ENCODE data around the gene IGF2BP2.
"Not testable (repeated sequence)": the region's sequence is repeated elsewhere in the genome, so short reads cannot be mapped to it uniquely, and the experiment has no call there.

The IGF2BP2 gene

GRCh38 chr3:185653949-185654757, 170.7 kb downstream of the IGF2BP2 start:
- no peak overlapping the region for H3K4me3 ChIP-seq (ENCODE audit: low read depth in 1 of 2, low read length in 2 of 2)
- H3K36me3 ChIP-seq (ENCODE audit: insufficient read depth, low read length) = no peaks in the 10 kb centered on the region
- no peaks in the 10 kb centered on the region for H3K9me3 ChIP-seq (ENCODE audit: low read length)
- no peaks in the 10 kb centered on the region for H3K27me3 ChIP-seq (ENCODE audit: control insufficient read depth in 1 of 2, insufficient read depth in 2 of 2, low read length in 2 of 2)
- H3K9ac ChIP-seq (ENCODE audit: low read length) = no peak overlapping the region
- H3K4me1 ChIP-seq (ENCODE audit: insufficient read depth, low read length) = peaks cover 13% of the 10 kb centered on the region
- H3K27ac ChIP-seq (ENCODE audit: low read depth, low read length) = no peak overlapping the region

GRCh38 chr3:185651971-185652370, 172.9 kb downstream of the IGF2BP2 start:
- Histone ChIP-seq H3K36me3 (ENCODE audit: insufficient read depth, low read length) (no peaks in the 10 kb centered on the region), H3K9me3 (ENCODE audit: low read length) (no peaks in the 10 kb centered on the region), H3K4me1 (ENCODE audit: insufficient read depth, low read length) (peaks cover 7% of the 10 kb centered on the region), H3K9ac (ENCODE audit: low read length) (no peak overlapping the region), H3K4me3 (ENCODE audit: low read depth in 1 of 2, low read length in 2 of 2) (no peak overlapping the region), H3K27ac (ENCODE audit: low read depth, low read length) (no peak overlapping the region), H3K27me3 (ENCODE audit: control insufficient read depth in 1 of 2, insufficient read depth in 2 of 2, low read length in 2 of 2) (no peaks in the 10 kb centered on the region)

GRCh38 chr3:185649414-185649813, 175.4 kb downstream of the IGF2BP2 start:
- no peak overlapping the region for H3K9ac ChIP-seq (ENCODE audit: low read length)
- H3K9me3 ChIP-seq (ENCODE audit: low read length) = no peaks in the 10 kb centered on the region
- no peaks in the 10 kb centered on the region for H3K4me1 ChIP-seq (ENCODE audit: insufficient read depth, low read length)
- H3K27ac ChIP-seq (ENCODE audit: low read depth, low read length) = no peak overlapping the region
- no peak overlapping the region for H3K4me3 ChIP-seq (ENCODE audit: low read depth in 1 of 2, low read length in 2 of 2)
- H3K27me3 ChIP-seq (ENCODE audit: control insufficient read depth in 1 of 2, insufficient read depth in 2 of 2, low read length in 2 of 2) = no peaks in the 10 kb centered on the region
- H3K36me3 ChIP-seq (ENCODE audit: insufficient read depth, low read length) = no peaks in the 10 kb centered on the region

GRCh38 chr3:185648396-185648795, 176.4 kb downstream of the IGF2BP2 start:
- no peaks in the 10 kb centered on the region for H3K36me3 ChIP-seq (ENCODE audit: insufficient read depth, low read length)
- H3K27ac ChIP-seq (ENCODE audit: low read depth, low read length) = no peak overlapping the region
- no peak overlapping the region for H3K9ac ChIP-seq (ENCODE audit: low read length)

GRCh38 chr3:185647880-185648210, 177.0 kb downstream of the IGF2BP2 start:
- no peak overlapping the region for H3K27ac ChIP-seq (ENCODE audit: low read depth, low read length)
- no peak overlapping the region for H3K4me3 ChIP-seq (ENCODE audit: low read depth in 1 of 2, low read length in 2 of 2)
- H3K27me3 ChIP-seq (ENCODE audit: control insufficient read depth in 1 of 2, insufficient read depth in 2 of 2, low read length in 2 of 2) = no peaks in the 10 kb centered on the region
- H3K9me3 ChIP-seq (ENCODE audit: low read length) = no peaks in the 10 kb centered on the region
- no peaks in the 10 kb centered on the region for H3K36me3 ChIP-seq (ENCODE audit: insufficient read depth, low read length)
- no peak overlapping the region for H3K9ac ChIP-seq (ENCODE audit: low read length)
- H3K4me1 ChIP-seq (ENCODE audit: insufficient read depth, low read length) = no peaks in the 10 kb centered on the region

More at GRCh38 chr3:185648396-185648795, 176.4 kb downstream of the IGF2BP2 start:
- H3K4me3 ChIP-seq (ENCODE audit: low read depth in 1 of 2, low read length in 2 of 2) = no peak overlapping the region
- H3K27me3 ChIP-seq (ENCODE audit: control insufficient read depth in 1 of 2, insufficient read depth in 2 of 2, low read length in 2 of 2) = no peaks in the 10 kb centered on the region
- no peaks in the 10 kb centered on the region for H3K4me1 ChIP-seq (ENCODE audit: insufficient read depth, low read length)
- no peaks in the 10 kb centered on the region for H3K9me3 ChIP-seq (ENCODE audit: low read length)

GRCh38 chr3:185647134-185647879, 177.5 kb downstream of the IGF2BP2 start:
- Histone ChIP-seq H3K27ac (ENCODE audit: low read depth, low read length) (no peak overlapping the region), H3K4me1 (ENCODE audit: insufficient read depth, low read length) (no peaks in the 10 kb centered on the region), H3K4me3 (ENCODE audit: low read depth in 1 of 2, low read length in 2 of 2) (no peak overlapping the region), H3K9me3 (ENCODE audit: low read length) (no peaks in the 10 kb centered on the region), H3K9ac (ENCODE audit: low read length) (no peak overlapping the region), H3K27me3 (ENCODE audit: control insufficient read depth in 1 of 2, insufficient read depth in 2 of 2, low read length in 2 of 2) (no peaks in the 10 kb centered on the region), H3K36me3 (ENCODE audit: insufficient read depth, low read length) (no peaks in the 10 kb centered on the region)

GRCh38 chr3:185646382-185647133, 178.3 kb downstream of the IGF2BP2 start:
- Histone ChIP-seq H3K4me3 (ENCODE audit: low read depth in 1 of 2, low read length in 2 of 2) (no peak overlapping the region), H3K9ac (ENCODE audit: low read length) (no peak overlapping the region), H3K4me1 (ENCODE audit: insufficient read depth, low read length) (no peaks in the 10 kb centered on the region), H3K27ac (ENCODE audit: low read depth, low read length) (no peak overlapping the region), H3K9me3 (ENCODE audit: low read length) (no peaks in the 10 kb centered on the region), H3K36me3 (ENCODE audit: insufficient read depth, low read length) (no peaks in the 10 kb centered on the region), H3K27me3 (ENCODE audit: control insufficient read depth in 1 of 2, insufficient read depth in 2 of 2, low read length in 2 of 2) (no peaks in the 10 kb centered on the region)

GRCh38 chr3:185645596-185646381, 179.1 kb downstream of the IGF2BP2 start:
- H3K4me3 ChIP-seq (ENCODE audit: low read depth in 1 of 2, low read length in 2 of 2) = no peak overlapping the region
- H3K27me3 ChIP-seq (ENCODE audit: control insufficient read depth in 1 of 2, insufficient read depth in 2 of 2, low read length in 2 of 2) = no peaks in the 10 kb centered on the region
- H3K27ac ChIP-seq (ENCODE audit: low read depth, low read length) = no peak overlapping the region
- H3K4me1 ChIP-seq (ENCODE audit: insufficient read depth, low read length) = no peaks in the 10 kb centered on the region
- H3K9ac ChIP-seq (ENCODE audit: low read length) = no peak overlapping the region
- no peaks in the 10 kb centered on the region for H3K36me3 ChIP-seq (ENCODE audit: insufficient read depth, low read length)
- H3K9me3 ChIP-seq (ENCODE audit: low read length) = no peaks in the 10 kb centered on the region

GRCh38 chr3:185645191-185645590, 179.7 kb downstream of the IGF2BP2 start:
- H3K36me3 ChIP-seq (ENCODE audit: insufficient read depth, low read length); H3K27me3 ChIP-seq (ENCODE audit: control insufficient read depth in 1 of 2, insufficient read depth in 2 of 2, low read length in 2 of 2): not testable (repeated sequence)

GRCh38 chr3:185640308-185640707, 184.5 kb downstream of the IGF2BP2 start:
- Histone ChIP-seq H3K4me1 (ENCODE audit: insufficient read depth, low read length) (no peaks in the 10 kb centered on the region), H3K36me3 (ENCODE audit: insufficient read depth, low read length) (no peaks in the 10 kb centered on the region), H3K9ac (ENCODE audit: low read length) (no peak overlapping the region), H3K4me3 (ENCODE audit: low read depth in 1 of 2, low read length in 2 of 2) (no peak overlapping the region), H3K9me3 (ENCODE audit: low read length) (no peaks in the 10 kb centered on the region), H3K27ac (ENCODE audit: low read depth, low read length) (no peak overlapping the region), H3K27me3 (ENCODE audit: control insufficient read depth in 1 of 2, insufficient read depth in 2 of 2, low read length in 2 of 2) (no peaks in the 10 kb centered on the region)

More at GRCh38 chr3:185645191-185645590, 179.7 kb downstream of the IGF2BP2 start:
- H3K27ac ChIP-seq (ENCODE audit: low read depth, low read length); H3K9ac ChIP-seq (ENCODE audit: low read length); H3K9me3 ChIP-seq (ENCODE audit: low read length); H3K4me3 ChIP-seq (ENCODE audit: low read depth in 1 of 2, low read length in 2 of 2); H3K4me1 ChIP-seq (ENCODE audit: insufficient read depth, low read length): not testable (repeated sequence)
